HG02610 (cell line): Measurements from ENCODE around the gene CDK11B.
"Not testable (repeated sequence)": the region's sequence is repeated elsewhere in the genome, so short reads cannot be mapped to it uniquely, and the experiment has no call there.

Experiments used
- ATAC-seq: cut with Tn5 transposase; IDR thresholded peaks from one replicate; pipeline ENCODE4 v1.9.1; 2021; ENCODE audit warnings: mild to moderate bottlenecking, moderate library complexity; ENCODE audit not compliant: unreplicated experiment

CDK11B gene

DNA sequence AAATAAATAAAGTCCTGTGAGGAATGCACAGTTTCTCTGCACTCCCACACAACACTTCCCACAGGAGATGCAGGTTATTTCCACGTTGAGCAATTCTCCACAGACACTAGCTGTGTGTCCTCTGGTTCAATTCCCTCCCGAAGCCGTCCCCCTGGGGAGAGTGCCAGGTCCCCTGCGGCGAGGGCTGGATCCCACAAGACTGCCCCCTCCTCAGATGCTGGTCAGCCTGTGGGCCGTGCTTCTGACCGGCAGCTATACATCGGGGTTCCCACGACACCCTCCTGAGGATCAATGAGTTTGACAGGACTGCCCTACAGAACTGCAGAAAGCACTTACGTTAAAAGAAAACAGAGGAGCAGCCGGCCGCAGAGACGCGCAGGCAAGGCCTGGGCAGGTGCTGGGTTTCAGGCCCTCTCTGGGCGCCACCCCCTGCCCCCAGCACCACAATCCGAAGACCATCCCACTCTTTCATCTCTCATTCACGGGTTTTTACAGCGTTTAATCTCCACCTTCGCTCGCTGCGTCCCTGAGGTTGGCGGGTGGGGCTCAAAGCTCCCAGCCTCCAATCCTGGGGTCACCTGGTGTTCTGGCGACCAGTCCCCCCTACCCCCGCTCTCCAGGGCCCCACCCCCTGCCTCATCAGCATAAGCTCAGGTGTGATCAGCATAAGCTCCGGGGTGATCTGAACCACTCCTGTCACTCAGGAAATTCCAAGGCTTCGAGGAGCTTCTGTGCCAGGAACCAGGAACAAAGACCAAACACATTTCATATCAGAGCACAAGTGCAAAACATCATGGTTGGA is 24.5 kb upstream of the CDK11B start:
- ATAC-seq: no peak

- ATAC-seq: no peak
These were observed 22.1 kb upstream of the CDK11B start for GRCh38 chr1:1680912-1681273.

DNA sequence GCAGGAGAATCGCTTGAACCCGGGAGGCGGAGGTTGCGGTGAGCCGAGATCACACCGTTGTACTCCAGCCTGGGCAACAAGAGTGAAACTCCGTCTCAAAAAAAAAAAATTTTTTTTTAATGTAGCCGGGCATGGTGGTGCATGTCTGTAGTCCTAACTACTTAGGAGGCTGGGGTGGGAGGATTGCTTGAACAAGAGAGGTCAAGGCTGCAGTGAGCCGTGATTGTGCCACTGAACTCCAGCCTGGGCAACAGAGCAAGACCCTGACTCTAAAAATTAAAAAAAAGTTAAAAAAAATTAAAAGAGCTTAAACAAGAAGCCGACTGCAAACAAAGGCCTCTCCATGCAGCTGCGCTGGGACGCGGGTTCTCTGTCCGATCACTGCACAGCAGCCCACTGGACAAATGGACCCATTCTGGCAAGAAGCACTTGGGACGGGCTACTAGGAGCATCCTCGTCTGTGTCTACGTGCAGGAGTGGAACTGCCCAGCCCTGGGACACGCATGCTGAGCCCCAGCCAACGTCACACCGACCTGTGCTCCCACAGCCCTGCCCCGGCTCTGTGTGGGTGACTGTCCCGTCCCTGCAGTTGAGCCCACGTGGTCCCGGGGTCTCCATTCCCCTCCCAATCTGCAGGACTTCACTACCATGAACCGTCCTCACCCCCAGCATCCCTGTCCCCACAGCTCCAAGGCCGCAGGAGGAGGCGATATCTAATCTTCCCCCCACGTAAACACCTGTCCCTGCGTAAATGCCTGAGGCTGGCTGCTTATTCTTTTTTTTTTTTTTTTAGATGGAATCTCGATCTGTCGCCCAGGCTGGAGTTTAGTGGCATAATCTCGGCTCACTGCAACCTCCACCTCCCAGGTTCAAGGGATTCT is 21.5 kb upstream of the CDK11B start:
- ATAC-seq: no peak

- ATAC-seq: peak; percentile 4
These were observed 20.0 kb upstream of the CDK11B start for GRCh38 chr1:1678581-1679380.

GRCh38 chr1:1677718-1678580 is 19.1 kb upstream of the CDK11B start:
- peak; percentile 66 for ATAC-seq

DNA sequence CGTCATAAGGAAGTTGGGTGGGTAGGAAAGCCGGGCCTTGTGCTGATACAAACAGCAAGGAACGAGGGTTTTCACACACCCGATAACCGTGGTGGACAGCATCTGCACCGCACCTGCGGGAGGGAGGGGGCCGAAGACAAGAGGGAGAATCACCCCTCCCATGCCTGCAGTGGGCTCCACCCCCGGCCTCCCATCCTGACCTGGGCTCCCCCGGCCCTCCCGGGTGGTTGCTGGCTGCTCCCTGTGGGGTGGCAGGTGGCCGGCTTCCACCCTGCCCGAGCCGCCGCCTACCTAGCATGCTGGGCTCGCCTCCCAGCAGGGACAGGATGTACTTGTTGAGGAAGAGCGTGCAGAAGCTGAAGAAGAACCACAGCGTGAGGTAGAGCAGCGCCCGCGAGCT is 17.3 kb upstream of the CDK11B start:
- ATAC-seq: not testable (repeated sequence)

DNA sequence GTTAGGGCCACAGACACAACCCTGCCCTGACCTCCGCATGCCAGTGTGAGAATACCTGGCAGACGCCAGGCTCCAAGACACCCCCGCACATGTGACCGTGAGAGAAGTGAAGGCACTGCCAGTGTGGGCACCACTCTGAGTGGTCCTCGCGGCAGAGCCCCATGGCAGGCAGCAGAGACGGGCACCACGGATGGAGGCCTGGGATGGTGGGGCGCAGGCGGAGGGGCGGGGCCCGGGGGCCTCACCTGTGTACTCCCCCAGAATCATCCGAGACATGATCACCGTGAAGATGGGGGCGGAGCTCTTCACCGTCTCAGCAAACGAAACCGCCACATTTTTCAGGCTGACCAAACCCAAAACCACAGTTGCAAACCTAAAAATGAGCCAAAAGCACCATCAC is 16.4 kb upstream of the CDK11B start:
- ATAC-seq: not testable (repeated sequence)

DNA sequence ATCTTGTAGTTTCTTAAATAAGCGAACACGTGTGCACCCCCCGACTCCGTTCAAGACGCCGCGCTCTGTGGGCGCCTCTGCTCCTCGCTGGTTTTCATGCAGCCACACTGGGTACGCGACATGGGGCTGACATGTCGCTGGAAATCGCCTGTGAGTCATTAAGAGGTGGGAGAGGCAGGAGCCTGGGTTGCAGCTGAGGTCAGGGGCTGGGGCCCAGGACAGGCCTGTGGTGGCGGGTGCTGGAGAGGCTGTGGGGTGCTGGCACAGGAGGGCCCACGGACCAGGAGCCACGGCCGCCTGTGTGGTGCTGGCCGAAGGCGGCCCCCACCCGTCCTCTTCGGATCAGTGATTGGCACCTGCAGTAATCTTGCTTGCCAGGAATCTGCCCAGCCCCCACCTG is 16.0 kb upstream of the CDK11B start:
- not testable (repeated sequence) for ATAC-seq

GRCh38 chr1:1672181-1672965 is 13.6 kb upstream of the CDK11B start:
- no peak for ATAC-seq

DNA sequence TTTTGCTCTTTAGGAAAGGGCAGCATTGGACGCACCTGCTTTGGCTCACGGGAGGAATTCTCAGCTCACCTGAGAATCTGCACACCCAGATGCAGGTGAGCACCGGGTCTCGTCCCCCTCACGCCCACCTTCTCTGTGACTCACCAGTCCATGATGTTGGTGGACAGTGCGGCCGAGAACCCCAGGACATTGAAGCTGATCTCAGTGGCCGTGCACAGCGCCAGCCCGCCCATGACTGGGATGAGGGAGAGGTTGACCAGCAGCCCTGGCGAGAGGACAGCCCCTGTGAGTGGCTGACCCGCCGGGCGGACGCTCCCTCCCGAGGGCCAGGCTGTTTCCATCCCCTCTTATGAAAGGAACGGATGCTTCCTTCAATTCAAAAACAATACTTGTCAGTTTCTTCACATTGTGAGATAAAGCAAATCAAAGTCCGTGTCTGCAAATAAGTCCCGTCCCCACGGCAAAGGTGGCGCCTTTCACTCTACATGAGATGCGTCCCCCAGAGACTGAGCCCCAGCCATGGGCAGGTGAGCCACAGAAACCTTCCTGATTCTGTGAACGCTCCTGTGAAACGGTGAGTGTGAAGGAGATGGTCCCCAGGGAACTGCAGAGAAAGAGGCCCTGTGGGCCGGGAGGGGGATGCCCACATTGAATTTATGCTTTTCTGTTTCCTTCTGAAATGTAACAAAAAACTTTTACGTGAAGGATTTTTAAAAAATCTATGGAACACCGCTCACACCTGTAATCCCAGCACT is 12.7 kb upstream of the CDK11B start:
- ATAC-seq: no peak

DNA sequence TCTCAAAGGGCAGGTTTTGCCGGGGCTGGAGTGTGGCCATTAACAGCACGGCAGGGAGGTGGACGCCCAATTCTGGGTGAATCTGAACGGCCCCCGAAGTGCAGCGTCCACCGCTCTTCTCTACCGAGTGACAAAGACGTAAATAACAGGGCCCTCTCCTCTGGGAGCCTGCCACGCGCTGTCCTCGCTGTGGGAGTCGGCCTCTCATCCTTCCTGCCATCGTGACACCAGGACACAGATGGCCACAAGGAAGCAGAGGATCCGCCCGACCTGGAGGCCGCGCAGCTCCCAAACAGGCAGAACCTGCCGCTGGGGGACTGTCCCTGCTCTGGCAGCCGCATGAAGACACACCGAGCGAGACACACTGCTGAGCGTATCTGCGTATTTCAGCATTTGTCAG is 12.1 kb upstream of the CDK11B start:
- ATAC-seq: no peak

GRCh38 chr1:1669468-1670440 is 10.9 kb upstream of the CDK11B start:
- ATAC-seq: no peak

DNA sequence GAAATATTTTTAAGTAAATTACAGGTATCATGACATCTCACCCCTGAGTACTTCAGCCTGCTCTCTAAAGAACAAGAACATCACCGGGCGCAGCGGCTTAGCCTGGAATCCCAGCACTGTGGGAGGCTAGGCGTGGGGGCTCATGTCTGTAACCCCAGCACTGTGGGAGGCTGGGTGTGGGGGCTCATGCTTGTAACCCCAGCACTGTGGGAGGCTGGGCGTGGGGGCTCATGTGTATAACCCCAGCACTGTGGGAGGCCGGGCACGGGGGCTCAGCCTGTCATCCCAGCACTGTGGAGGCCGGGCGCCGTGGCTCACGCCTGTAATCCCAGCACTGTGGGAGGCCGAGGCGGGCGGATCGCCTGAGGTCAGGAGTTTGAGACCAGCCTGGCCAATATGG is 7.7 kb upstream of the CDK11B start:
- ATAC-seq: no peak

- no peak for ATAC-seq
These were observed 7.0 kb upstream of the CDK11B start for GRCh38 chr1:1665815-1666251.

GRCh38 chr1:1664941-1665814 is 6.4 kb upstream of the CDK11B start:
- no peak for ATAC-seq

- ATAC-seq: not testable (repeated sequence)
These were observed 5.5 kb upstream of the CDK11B start for GRCh38 chr1:1664318-1664717.
